GM18505 (cell line): Measurements from ENCODE around the gene ARFGEF3.

Experiments
- ATAC-seq: cut with Tn5 transposase; IDR thresholded peaks from one replicate; pipeline ENCODE4 v1.9.1; 2021; ENCODE audit not compliant: unreplicated experiment
- POLR2A ChIP-seq: IDR thresholded peaks from 4 replicates; pipeline ENCODE4 v1.6.1; 2011; ENCODE audit warnings: borderline replicate concordance; ENCODE audit not compliant: insufficient read depth, insufficient read length; ENCODE audit errors: extremely low read depth

ARFGEF3 gene

GRCh38 chr6:138377844-138378243, 216.1 kb downstream of the ARFGEF3 start, which contains the start of gene SMIM28:
SMIM28 (plus strand) TSS chr6:138377905; CDS start chr6:138378073, 168 bp downstream.
- no peak for ATAC-seq
- TF ChIP-seq POLR2A = no peak

GRCh38 chr6:138378463-138378862, 216.7 kb downstream of the ARFGEF3 start:
- no peak for ATAC-seq
- TF ChIP-seq POLR2A = no peak

GRCh38 chr6:138382498-138383265, 220.9 kb downstream of the ARFGEF3 start:
- no peak for ATAC-seq
- TF ChIP-seq POLR2A = no peak

- no peak for TF ChIP-seq POLR2A
- ATAC-seq = no peak
These were observed 222.0 kb downstream of the ARFGEF3 start for GRCh38 chr6:138383776-138384175.

- no peak for TF ChIP-seq POLR2A
- no peak for ATAC-seq
These were observed 225.2 kb downstream of the ARFGEF3 start for GRCh38 chr6:138386897-138387296.

- no peak for ATAC-seq
- no peak for TF ChIP-seq POLR2A
These were observed 226.0 kb downstream of the ARFGEF3 start for GRCh38 chr6:138387577-138388368.

- no peak for TF ChIP-seq POLR2A
- ATAC-seq = no peak
These were observed 227.8 kb downstream of the ARFGEF3 start for GRCh38 chr6:138389551-138389950.
